Natural killer cell (primary cell): ENCODE results near the gene POLR1C. TPM values are rescaled to one million over a fixed set of nuclear protein-coding genes. Genes with fewer than 3 reads are reported as not detected.

Source experiments
- ATAC-seq, 3 donors: fragments of 150-1000 bp in 2 of 3; fragments of 200-7000 bp in 1 of 3; cut with Tn5 transposase; 1 replicate in 1 of 3; 2 replicates in 2 of 3; pipeline ENCODE4 v1.10.0; 2021; ENCODE audit warnings: mild to moderate bottlenecking in 2 of 3, moderate library complexity in 2 of 3
- DNase-seq, 2 donors: peaks; one replicate each; pipeline versions ENCODE4 v3.0.0 to v3.0.0-alpha.2; 2013 to 2021; ENCODE audit warnings: mixed read lengths in 1 of 2
- H3K27ac ChIP-seq: one replicate; pipeline ENCODE4 v1.5.1; 2013; ENCODE audit warnings: mild to moderate bottlenecking, low read length
- H3K27me3 ChIP-seq: one replicate; pipeline ENCODE4 v1.6.1; 2013; ENCODE audit warnings: low read length; ENCODE audit not compliant: control insufficient read depth, insufficient read depth
- H3K36me3 ChIP-seq: one replicate; pipeline ENCODE4 v1.6.1; 2013; ENCODE audit warnings: low read length; ENCODE audit not compliant: control insufficient read depth, insufficient read depth
- H3K4me1 ChIP-seq: one replicate; pipeline ENCODE4 v1.6.1; 2013; ENCODE audit warnings: low read length; ENCODE audit not compliant: control insufficient read depth, insufficient read depth
- H3K4me3 ChIP-seq: one replicate; pipeline ENCODE4 v1.5.1; 2013; ENCODE audit warnings: low read length
- H3K9me3 ChIP-seq: one replicate; pipeline ENCODE4 v1.6.1; 2013; ENCODE audit warnings: low read length; ENCODE audit not compliant: control insufficient read depth, insufficient read depth
- H3K27ac Mint-ChIP-seq, 2 donors: one replicate each; pipeline ENCODE4 v1.8.0; 2022; ENCODE audit warnings: mild to moderate bottlenecking in 2 of 2, mixed read lengths in 2 of 2, moderate library complexity in 1 of 2
- H3K27me3 Mint-ChIP-seq, 2 donors: one replicate each; pipeline ENCODE4 v1.8.0; 2022; ENCODE audit warnings: low read depth in 2 of 2, mixed read lengths in 2 of 2
- H3K36me3 Mint-ChIP-seq: one replicate; pipeline ENCODE4 v1.8.0; 2022; ENCODE audit warnings: mixed read lengths
- H3K4me1 Mint-ChIP-seq, 2 donors: one replicate each; pipeline ENCODE4 v1.8.0; 2022; ENCODE audit warnings: mixed read lengths in 2 of 2
- H3K4me3 Mint-ChIP-seq: one replicate; pipeline ENCODE4 v1.8.0; 2022; ENCODE audit warnings: mild to moderate bottlenecking, moderate library complexity, mixed read lengths
- H3K9me3 Mint-ChIP-seq, 2 donors: one replicate each; pipeline ENCODE4 v1.8.0; 2022; ENCODE audit warnings: mixed read lengths in 2 of 2
- WGBS: methylation state at CpG from one replicate; pipeline ENCODE4 v1.1.7; 2013; ENCODE audit warnings: missing lambda C conversion rate; ENCODE audit not compliant: insufficient coverage; 5-methylcytosine and 5-hydroxymethylcytosine counted together
- intact Hi-C: fragments of 100-400 bp; cut with micrococcal nuclease; formaldehyde crosslinking; loops from one replicate; pipeline ENCODE4 v1.14.2; 2022
- total RNA-seq, 4 donors: library from RNA; stranded (reverse); fragments of 120-200 nt in 1 of 4; gene quantifications; one replicate each; pipeline versions ENCODE4 v1.2.3 to v1.2.4, GENCODE V29; 2013 to 2022
- TF ChIP-seq, protein P1 (sequence below): fragments of 200-600 bp; IDR thresholded peaks from one replicate; pipeline ENCODE4 v1.8.0; 2022; ENCODE audit warnings: antibody characterized with exemption

Gene POLR1C
- total RNA-seq, 3 donors from 2014 or later (not counting 1 experiment from before 2014, with no cell fraction given) = 22.3 to 29.3 (median 25.8) TPM

DNA sequence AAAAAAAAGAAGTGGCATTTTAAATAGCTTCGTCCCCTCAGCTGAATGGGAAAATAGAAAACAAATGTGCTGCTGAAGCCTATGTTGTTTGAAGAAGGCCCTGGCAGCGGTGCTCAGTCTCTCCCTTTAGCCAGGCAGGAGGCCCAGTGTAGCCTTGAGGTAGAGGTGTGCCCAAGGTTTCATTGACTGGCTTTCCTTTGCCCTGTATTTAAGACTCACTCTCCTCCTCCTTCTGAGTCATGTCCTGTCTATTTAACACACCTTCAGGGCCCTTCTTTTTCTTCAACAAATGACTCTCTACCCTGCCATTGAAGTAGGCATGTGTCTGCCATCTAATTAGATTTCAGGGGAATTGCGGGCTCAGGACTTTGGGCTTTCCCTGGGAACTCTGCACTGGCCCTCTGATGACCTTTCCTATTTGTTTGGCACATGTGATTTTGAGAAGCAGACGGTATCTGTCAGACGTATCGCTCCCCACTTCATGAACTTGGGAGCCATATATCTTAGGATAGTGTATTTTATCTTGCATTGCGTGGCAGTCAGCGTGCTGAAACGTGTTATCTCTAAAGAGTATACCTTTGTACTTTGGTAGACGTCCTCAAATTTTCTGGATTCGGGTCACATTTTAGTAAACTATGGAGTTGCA, 35.2 kb upstream of the POLR1C start:
- DNase-seq = no peak
- Mint-ChIP-seq H3K4me3 (no peak overlapping the region), H3K27me3 (no peaks in the 10 kb centered on the region), H3K9me3 (no peaks in the 10 kb centered on the region), H3K36me3 (no peaks in the 10 kb centered on the region), H3K4me1 (peaks cover 27 to 42% of the 10 kb centered on the region in 2 donors), H3K27ac (peak overlapping the region in 1 of 2 donors; percentile 44)
- Histone ChIP-seq H3K4me3 (no peak overlapping the region), H3K36me3 (peaks cover 2% of the 10 kb centered on the region), H3K27ac (no peak overlapping the region), H3K27me3 (no peaks in the 10 kb centered on the region), H3K4me1 (peaks cover 13% of the 10 kb centered on the region), H3K9me3 (no peaks in the 10 kb centered on the region)
- ATAC-seq = no peak
- TF ChIP-seq, protein P1, sequence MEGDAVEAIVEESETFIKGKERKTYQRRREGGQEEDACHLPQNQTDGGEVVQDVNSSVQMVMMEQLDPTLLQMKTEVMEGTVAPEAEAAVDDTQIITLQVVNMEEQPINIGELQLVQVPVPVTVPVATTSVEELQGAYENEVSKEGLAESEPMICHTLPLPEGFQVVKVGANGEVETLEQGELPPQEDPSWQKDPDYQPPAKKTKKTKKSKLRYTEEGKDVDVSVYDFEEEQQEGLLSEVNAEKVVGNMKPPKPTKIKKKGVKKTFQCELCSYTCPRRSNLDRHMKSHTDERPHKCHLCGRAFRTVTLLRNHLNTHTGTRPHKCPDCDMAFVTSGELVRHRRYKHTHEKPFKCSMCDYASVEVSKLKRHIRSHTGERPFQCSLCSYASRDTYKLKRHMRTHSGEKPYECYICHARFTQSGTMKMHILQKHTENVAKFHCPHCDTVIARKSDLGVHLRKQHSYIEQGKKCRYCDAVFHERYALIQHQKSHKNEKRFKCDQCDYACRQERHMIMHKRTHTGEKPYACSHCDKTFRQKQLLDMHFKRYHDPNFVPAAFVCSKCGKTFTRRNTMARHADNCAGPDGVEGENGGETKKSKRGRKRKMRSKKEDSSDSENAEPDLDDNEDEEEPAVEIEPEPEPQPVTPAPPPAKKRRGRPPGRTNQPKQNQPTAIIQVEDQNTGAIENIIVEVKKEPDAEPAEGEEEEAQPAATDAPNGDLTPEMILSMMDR = no peak
- WGBS = 97% methylated on average over 11 of the region's 11 CpGs
- intact Hi-C loops = no loop called here

- H3K4me1 ChIP-seq = no peaks in the 10 kb centered on the region
- H3K27me3 Mint-ChIP-seq = no peaks in the 10 kb centered on the region
- H3K4me1 Mint-ChIP-seq = peaks cover under 1 to 10% of the 10 kb centered on the region in 2 donors
- H3K27ac ChIP-seq = no peak overlapping the region
- no peaks in the 10 kb centered on the region for H3K36me3 ChIP-seq
- H3K4me3 ChIP-seq = no peak overlapping the region
- WGBS = 83% methylated on average over 4 of the region's 4 CpGs
- no peak overlapping the region for H3K4me3 Mint-ChIP-seq
- H3K9me3 Mint-ChIP-seq = no peaks in the 10 kb centered on the region
- intact Hi-C loops = no loop called here
- no peaks in the 10 kb centered on the region for H3K9me3 ChIP-seq
- no peaks in the 10 kb centered on the region for H3K27me3 ChIP-seq
- no peaks in the 10 kb centered on the region for H3K36me3 Mint-ChIP-seq
- ATAC-seq (no peak), DNase-seq (no peak)
- TF ChIP-seq, protein P1 = no peak
- peak overlapping the region in 1 of 2 donors; percentile 33 for H3K27ac Mint-ChIP-seq
Measured at GRCh38 chr6:43488667-43489276, 28.1 kb upstream of the POLR1C start.

- TF ChIP-seq, protein P1 = no peak
- no peak overlapping the region for H3K27ac ChIP-seq
- intact Hi-C loops = no loop called here
Measured at GRCh38 chr6:43489277-43490072, 27.4 kb upstream of the POLR1C start.

More at GRCh38 chr6:43489277-43490072, 27.4 kb upstream of the POLR1C start:
- Mint-ChIP-seq H3K4me3 (no peak overlapping the region), H3K4me1 (peaks cover 5 to 14% of the 10 kb centered on the region in 2 donors), H3K27me3 (no peaks in the 10 kb centered on the region), H3K36me3 (no peaks in the 10 kb centered on the region), H3K27ac (no peak overlapping the region), H3K9me3 (no peaks in the 10 kb centered on the region)
- H3K4me3 ChIP-seq = no peak overlapping the region
- no peak for DNase-seq
- no peaks in the 10 kb centered on the region for H3K27me3 ChIP-seq
- H3K9me3 ChIP-seq = no peaks in the 10 kb centered on the region
- no peaks in the 10 kb centered on the region for H3K36me3 ChIP-seq
- ATAC-seq = no peak
- H3K4me1 ChIP-seq = peaks cover 3% of the 10 kb centered on the region
- 92% methylated on average over 12 of the region's 12 CpGs for WGBS
